Measurements from ENCODE around the gene CCDC28B.

DNA sequence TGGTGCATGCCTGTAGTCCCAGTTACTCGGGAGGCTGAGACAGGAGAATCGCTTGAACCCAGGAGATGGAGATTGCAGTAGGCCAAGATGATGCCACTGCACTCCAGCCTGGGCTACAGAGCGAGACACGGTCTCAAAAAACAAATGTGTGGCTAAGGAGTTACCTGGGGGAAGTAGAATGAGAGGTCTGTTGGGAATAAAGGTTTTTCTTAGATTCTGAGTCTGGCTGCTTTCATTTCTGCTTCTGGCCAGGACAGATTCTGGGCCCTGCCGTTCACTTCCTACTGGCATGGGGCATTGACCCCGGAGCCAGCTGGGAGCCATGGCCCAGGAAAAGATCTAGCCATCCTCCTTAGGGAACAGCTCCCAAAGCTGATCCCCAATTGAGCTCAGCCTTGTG lies 8.1 kb downstream of the CCDC28B start:
- TF ChIP-seq, protein P1, sequence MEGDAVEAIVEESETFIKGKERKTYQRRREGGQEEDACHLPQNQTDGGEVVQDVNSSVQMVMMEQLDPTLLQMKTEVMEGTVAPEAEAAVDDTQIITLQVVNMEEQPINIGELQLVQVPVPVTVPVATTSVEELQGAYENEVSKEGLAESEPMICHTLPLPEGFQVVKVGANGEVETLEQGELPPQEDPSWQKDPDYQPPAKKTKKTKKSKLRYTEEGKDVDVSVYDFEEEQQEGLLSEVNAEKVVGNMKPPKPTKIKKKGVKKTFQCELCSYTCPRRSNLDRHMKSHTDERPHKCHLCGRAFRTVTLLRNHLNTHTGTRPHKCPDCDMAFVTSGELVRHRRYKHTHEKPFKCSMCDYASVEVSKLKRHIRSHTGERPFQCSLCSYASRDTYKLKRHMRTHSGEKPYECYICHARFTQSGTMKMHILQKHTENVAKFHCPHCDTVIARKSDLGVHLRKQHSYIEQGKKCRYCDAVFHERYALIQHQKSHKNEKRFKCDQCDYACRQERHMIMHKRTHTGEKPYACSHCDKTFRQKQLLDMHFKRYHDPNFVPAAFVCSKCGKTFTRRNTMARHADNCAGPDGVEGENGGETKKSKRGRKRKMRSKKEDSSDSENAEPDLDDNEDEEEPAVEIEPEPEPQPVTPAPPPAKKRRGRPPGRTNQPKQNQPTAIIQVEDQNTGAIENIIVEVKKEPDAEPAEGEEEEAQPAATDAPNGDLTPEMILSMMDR (IDR thresholded peaks at IDR 0.05): no peak
- TF ChIP-seq POLR2A (IDR thresholded peaks at IDR 0.05): no peak

Measured in ovary (tissue), 3 donors.